HG02763 (cell line): ENCODE measurements around the gene EPGN.

Experiments used
- ATAC-seq: cut with Tn5 transposase; IDR thresholded peaks from one replicate; pipeline ENCODE4 v1.9.1; 2021; ENCODE audit warnings: mild to moderate bottlenecking, moderate library complexity; ENCODE audit not compliant: unreplicated experiment

Gene EPGN

GRCh38 chr4:74307170-74307569 is 1.1 kb upstream of the EPGN start:
- ATAC-seq = no peak

- ATAC-seq = no peak
These were observed 953 bp downstream of the EPGN start for GRCh38 chr4:74309223-74309622.

GRCh38 chr4:74311696-74312313 is 3.5 kb downstream of the EPGN start:
- peak; percentile 56 for ATAC-seq

- no peak for ATAC-seq
These were observed 6.1 kb downstream of the EPGN start for GRCh38 chr4:74314329-74314728.

GRCh38 chr4:74314944-74315343 is 6.7 kb downstream of the EPGN start:
- ATAC-seq = no peak

GRCh38 chr4:74315376-74315775 is 7.1 kb downstream of the EPGN start:
- no peak for ATAC-seq

GRCh38 chr4:74316397-74316796 is 8.1 kb downstream of the EPGN start:
- ATAC-seq = no peak

- no peak for ATAC-seq
These were observed 9.5 kb downstream of the EPGN start for GRCh38 chr4:74317616-74318246.

GRCh38 chr4:74318276-74318675 is 10.0 kb downstream of the EPGN start:
- ATAC-seq = no peak

GRCh38 chr4:74319470-74319869 is 11.2 kb downstream of the EPGN start:
- ATAC-seq = no peak

GRCh38 chr4:74320559-74321118 is 12.4 kb downstream of the EPGN start:
- ATAC-seq = peak; percentile 65

GRCh38 chr4:74322301-74322700 is 14.0 kb downstream of the EPGN start:
- no peak for ATAC-seq

- ATAC-seq = no peak
These were observed 15.4 kb downstream of the EPGN start for GRCh38 chr4:74323663-74324062.

GRCh38 chr4:74324262-74324661 is 16.0 kb downstream of the EPGN start:
- ATAC-seq = no peak

- no peak for ATAC-seq
These were observed 17.6 kb downstream of the EPGN start for GRCh38 chr4:74325886-74326285.

GRCh38 chr4:74327762-74328161 is 19.5 kb downstream of the EPGN start:
- no peak for ATAC-seq

GRCh38 chr4:74328501-74328900 is 20.2 kb downstream of the EPGN start:
- no peak for ATAC-seq

GRCh38 chr4:74329307-74329706 is 21.0 kb downstream of the EPGN start:
- ATAC-seq = no peak

- no peak for ATAC-seq
These were observed 22.1 kb downstream of the EPGN start for GRCh38 chr4:74330295-74330750.

GRCh38 chr4:74331252-74331651 is 23.0 kb downstream of the EPGN start:
- no peak for ATAC-seq

GRCh38 chr4:74331944-74332343 is 23.7 kb downstream of the EPGN start:
- ATAC-seq = no peak

- no peak for ATAC-seq
These were observed 26.4 kb downstream of the EPGN start for GRCh38 chr4:74334636-74335035.
